ENCODE data around the gene RNF167. TPM values are rescaled to one million over a fixed set of nuclear protein-coding genes. Genes with fewer than 3 reads are reported as not detected.
A peak's percentile ranks its signal among the peaks of the same experiment; 100 is the strongest.

Gene RNF167
- total RNA-seq, 2 donors from 2014 or later, result 76.2 to 95.6 TPM

DNA sequence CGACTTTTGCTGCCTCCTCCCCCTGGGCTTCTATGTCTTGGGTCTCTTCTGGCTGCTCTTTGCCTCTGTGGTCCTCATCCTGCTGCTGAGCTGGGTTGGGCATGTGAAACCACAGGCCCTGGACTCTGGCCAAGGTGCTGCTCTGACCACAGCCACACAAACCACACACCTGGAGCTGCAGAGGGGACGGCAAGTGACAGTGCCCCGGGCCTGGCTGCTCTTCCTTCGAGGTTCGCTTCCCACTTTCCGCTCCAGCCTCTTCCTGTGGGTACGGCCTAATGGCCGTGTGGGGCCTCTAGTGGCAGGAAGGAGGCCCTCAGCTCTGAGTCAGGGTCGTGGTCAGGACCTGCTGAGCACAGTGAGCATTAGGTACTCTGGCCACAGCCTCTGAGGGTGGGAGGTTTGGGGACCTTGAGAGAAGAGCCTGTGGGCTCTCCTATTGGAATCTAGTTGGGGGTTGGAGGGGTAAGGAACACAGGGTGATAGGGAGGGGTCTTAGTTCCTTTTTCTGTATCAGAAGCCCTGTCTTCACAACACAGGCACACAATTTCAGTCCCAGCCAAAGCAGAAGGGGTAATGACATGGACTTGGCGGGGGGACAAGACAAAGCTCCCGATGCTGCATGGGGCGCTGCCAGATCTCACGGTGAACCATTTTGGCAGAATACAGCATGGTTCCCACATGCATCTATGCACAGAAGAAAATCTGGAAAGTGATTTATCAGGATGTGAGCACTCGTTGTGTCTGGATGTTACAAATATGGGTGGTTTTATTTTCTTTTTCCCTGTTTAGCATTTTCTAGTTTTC is 5.7 kb upstream of the RNF167 start:
- intact Hi-C loops (cut with DNase I), result no loop called here

DNA sequence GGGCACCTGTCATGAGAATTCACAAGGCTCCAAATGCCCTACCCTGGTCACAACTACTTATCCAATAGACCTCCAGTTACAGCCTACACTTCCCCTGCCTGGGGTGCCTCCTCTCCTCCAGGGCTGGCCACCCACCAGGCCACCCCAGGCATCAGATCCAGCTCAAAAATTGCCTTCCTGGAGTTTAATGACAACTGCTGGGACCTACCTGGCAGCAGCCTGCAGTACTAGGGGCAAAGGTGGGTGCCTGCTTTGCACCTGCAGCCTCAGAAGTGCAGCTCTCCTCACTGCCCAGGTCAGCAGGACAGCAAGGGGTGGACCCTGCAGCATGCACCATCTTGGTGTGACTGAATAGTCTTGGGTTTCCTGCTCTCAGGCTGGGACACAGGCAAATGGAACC is 4.4 kb upstream of the RNF167 start:
- DNase-seq, result no peak
- ATAC-seq, result no peak
- intact Hi-C loops (cut with DNase I), result no loop called here

More for the DNA sequence above, 5.7 kb upstream of the RNF167 start:
- ATAC-seq (peak; percentile 38 to 55), DNase-seq (no peak)

DNA sequence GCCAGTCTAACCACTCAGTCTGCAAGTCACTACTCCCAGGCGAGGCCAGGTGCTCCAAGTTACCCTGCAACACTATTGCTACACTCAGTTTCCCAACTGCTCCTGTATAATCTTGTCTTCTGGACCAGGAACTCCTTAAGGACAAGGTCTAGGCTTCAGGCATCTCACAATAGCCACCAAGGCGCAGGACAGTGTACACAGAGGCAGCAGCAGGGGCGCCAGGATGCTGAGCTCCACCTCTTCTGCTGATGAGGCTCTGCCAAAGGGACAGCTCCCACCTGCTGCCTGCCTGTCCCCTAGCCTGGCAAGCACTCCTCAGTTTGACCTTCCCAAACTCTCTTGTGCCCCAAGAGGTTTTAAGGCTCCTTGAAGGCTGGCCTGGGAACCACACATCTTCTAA is 3.6 kb upstream of the RNF167 start:
- no peak for ATAC-seq
- DNase-seq, result no peak
- intact Hi-C loops (cut with DNase I), result no loop called here

DNA sequence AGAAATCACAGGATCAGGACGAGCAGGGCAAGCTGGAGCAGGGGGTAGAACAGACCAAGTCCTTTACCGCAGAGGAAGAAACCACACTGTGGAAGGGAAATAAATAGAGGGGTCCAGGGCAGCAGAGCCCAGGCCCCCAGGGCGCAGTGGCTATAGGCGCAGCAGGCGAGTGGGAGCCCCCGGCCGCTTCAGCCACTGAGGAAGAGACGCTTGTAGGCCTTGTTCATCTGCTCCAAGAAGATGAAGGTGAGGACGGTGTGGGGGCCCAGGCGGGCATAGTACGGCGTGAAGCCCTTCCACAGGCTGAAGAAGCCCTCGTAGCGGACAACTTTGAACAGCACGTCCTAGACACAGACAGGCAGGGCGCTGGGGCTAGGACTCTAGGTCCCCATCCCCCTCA is 2.5 kb upstream of the RNF167 start:
- intact Hi-C loops (cut with DNase I), result no loop called here
- DNase-seq, result no peak
- no peak for ATAC-seq

DNA sequence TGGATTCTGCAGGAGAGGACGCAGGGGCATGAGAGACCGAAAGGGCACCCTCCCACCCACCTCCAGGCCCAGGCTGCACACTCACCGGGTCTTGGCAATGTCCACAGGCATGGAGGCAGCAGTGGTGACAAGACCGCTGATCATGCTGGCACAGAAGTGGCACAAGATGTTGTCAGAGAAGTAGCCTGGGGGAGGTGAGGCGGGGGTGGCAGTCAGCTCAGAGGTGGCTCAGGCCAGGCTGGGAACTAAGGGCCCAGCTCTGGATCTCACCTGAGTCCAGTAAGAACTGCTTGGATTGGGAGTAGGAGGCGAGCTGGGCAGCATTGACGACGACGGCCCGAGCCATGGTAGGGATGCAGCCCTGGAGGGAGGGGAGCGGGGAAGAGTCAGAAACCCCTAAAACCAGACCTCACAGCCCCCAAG is 2.0 kb upstream of the RNF167 start:
- DNase-seq (no peak), ATAC-seq (no peak)
- intact Hi-C loops (cut with DNase I), result no loop called here

DNA sequence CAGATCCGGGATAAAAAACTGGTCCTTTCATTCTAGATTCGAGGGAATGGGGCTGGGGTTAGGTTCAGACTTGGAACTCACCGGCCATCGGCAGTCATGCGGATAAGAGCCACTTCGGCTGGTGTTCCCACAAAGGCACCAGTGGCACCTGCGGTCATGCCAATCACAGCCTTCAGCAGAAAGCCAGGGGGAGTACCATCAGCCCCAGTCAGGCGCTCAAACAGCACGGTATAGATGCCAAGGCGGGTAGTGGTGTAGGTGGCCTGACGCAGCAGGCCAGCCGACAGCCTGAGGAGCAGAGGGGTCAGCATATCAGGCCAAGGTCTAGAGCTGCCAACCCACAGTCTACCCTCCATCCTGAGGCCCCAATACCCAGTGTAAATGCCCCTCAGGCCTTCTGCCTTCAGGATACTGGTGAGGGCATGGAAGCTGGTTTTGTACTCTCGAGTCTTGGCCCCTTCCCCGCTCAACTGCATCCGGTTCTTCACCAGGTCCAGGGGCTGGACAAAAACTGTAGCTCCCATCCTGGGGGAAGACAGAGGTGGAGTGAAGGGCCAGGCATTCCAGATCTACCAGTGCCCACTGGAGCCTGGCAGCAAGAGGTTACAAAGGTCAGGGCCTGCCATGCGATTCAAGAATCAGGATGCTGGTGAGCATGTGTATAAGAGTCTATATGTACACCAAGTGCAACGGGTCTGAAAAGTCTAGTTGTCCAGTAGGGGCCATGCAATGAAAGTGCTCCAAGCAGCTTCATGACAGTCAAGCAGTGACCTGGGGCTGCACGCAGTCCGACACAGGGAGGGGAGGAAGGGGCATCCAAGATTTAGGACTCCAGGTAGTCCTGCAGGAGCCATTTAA is 1.2 kb upstream of the RNF167 start:
- ATAC-seq (no peak), DNase-seq (no peak)
- intact Hi-C loops (cut with DNase I), result no loop called here

DNA sequence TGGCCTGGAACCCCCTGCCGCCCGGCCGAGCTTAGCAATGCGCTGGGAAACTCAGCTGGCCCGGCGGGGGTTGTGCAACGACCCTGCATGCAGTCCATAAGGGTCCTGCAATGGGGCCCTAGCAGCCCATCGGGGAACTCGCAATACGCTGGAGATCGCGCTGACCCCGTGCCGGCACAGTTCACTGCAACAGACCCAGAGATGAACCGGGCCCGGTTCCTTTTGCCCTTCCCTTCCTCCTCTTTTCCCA is 597 bp upstream of the RNF167 start:
- intact Hi-C loops (cut with DNase I), result no loop called here
- DNase-seq (peak; percentile 53), ATAC-seq (no peak)

DNA sequence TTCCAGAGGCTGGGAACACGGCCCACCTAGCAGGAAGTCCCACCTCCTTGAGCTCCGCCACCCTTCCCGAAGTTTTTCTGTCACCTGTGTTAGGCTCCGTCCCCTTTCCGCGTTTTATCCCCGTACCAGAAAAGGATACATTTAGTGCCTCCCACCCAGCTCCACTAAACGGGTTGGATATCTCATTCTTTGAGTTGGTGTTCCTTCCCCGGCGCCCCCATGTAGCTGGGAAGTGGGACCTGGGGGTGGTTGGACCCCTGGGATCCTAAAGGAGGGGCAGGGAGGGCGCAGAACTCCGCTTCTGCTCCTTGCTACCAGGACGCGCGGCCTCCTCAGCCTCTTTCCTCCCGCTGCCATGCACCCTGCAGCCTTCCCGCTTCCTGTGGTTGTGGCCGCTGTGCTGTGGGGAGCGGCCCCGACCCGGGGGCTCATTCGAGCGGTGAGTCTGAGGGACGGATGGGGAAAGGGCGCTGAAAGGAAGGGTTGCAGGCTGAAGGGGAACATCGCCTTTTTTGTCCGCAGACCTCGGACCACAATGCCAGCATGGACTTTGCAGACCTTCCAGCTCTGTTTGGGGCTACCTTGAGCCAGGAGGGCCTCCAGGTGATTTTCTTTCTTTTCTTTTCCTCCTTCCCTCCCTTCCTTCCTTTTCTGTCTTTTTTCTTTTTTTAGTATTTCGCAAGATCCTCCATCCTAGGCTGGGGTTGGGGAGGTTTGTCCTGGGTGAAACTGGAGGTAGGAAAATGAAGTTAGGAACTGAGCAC is 669 bp downstream of the RNF167 start:
- ATAC-seq, result peak; percentile 69 to 70
- intact Hi-C loops (cut with DNase I), result no loop called here

DNA sequence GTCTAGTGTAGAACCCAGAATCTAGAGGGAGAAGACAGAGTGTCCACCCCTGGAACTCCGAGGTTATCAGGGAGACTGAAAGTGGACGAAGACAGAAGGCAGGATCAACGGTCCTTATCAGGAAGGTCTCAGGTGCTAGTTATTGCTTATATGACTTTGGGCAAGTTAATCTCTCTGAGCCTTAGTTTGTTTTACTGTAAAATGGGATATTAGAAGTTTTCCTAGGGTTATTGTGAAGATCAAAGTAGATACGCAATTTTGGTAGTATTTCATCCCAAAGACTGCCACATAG is 1.2 kb downstream of the RNF167 start:
- intact Hi-C loops (cut with DNase I), result no loop called here
- no peak for DNase-seq
- no peak for ATAC-seq

More for the DNA sequence above, 669 bp downstream of the RNF167 start:
- peak; percentile 85 for DNase-seq

DNA sequence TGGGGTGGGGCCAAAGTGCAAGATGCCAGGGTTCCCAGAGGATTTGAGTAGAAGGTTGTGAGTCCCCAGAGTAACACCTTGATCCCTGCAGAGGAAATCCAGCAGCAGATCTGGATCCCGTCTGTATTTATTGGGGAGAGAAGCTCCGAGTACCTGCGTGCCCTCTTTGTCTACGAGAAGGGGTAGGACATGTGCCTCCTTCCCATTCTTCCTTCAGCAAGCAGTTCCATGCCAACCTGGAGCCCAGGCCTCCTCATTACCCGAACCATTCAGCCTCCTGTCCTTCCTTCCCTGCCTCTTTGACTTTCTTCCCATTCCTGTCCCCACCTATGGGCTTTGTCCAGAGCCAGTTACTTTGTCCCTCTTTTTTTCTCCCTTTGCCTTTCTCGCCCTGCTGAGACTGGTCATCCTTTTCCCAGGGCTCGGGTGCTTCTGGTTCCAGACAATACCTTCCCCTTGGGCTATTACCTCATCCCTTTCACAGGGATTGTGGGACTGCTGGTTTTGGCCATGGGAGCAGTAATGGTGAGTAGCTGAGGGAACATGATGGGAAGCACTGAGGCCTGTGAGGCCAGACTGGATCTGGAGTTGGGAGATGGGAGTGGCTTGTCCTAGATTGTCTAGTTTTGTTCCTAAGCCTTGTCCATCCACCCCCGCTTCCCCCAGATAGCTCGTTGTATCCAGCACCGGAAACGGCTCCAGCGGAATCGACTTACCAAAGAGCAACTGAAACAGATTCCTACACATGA is 2.9 kb downstream of the RNF167 start:
- intact Hi-C loops (cut with DNase I), result no loop called here
- no peak for DNase-seq
- ATAC-seq, result no peak

DNA sequence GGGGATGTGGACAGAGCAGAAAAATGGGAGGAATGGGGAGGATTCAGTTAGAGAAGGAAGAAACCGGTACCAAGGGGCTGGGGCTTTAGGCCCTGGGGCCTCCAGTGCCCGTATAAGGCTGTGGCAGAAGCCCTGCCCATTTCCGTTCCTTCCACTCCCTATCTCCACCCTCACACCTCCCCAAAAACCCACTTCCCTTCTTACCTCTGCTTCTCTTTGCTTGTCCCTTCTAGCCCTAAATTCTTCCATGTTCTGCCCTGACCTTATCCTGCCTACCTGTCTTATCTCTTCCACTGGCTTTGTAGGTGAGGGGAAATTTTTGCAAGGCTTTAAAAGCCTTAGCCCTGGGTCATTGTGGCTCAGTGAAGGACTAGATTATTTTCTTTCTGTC is 4.1 kb downstream of the RNF167 start:
- intact Hi-C loops (cut with DNase I), result no loop called here
- DNase-seq, result no peak

DNA sequence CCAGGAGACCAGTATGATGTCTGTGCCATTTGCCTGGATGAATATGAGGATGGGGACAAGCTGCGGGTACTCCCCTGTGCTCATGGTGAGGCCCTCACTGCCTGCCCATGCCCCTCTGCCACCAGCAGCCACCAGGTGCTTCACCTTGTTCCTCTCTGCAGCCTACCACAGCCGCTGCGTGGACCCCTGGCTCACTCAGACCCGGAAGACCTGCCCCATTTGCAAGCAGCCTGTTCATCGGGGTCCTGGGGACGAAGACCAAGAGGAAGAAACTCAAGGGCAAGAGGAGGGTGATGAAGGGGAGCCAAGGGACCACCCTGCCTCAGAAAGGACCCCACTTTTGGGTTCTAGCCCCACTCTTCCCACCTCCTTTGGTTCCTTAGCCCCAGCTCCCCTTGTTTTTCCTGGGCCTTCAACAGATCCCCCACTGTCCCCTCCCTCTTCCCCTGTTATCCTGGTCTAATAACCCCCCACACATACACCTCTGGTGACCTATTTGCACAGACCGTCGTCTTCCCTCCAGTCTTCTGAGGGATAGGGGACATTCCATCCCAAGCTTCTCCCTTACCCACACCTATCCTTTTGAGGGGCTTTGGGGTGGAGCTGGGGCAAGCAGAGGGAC is 4.6 kb downstream of the RNF167 start:
- no peak for ATAC-seq
- intact Hi-C loops (cut with DNase I), result no loop called here
- no peak for DNase-seq

More for the DNA sequence above, 4.1 kb downstream of the RNF167 start:
- no peak for ATAC-seq

DNA sequence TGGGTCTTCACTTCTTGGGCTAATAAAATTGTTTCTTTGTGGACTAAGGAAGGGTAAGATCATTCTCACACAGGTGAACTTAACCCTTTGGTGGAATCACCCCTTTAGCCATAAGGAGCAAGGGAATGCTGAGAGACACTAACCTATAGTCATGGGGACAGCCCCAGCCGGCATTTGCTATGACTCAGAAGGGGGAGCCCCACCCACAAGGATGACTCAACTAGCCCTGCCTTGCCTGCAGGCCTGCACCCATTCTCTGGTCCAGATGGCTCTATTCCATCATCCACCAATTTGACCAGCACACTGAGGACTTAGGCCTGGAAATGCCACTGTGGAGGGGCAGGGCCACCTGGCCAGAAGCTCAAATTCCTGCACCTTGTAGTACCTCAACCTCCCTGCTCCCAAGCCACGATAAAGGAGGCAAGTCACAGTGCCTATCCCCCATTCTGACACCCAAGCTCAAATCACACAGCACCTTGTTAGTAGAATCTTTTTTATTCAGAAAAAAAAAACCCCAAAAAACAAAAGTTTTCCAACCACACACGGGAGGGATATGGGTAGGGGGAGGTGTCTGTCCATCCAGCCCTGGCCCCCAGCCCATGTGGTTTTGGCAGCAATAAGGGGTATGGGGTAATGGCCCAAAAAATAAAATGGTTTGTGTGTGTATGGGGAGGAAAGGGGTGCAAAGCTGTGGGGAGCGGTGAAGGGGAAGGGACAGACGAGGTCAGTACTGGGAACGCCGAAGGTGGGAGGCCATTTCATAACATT is 5.3 kb downstream of the RNF167 start:
- intact Hi-C loops (cut with DNase I), result no loop called here
- ATAC-seq (peak in 1 of 2 donors; percentile 37), DNase-seq (peak; percentile 85)

DNA sequence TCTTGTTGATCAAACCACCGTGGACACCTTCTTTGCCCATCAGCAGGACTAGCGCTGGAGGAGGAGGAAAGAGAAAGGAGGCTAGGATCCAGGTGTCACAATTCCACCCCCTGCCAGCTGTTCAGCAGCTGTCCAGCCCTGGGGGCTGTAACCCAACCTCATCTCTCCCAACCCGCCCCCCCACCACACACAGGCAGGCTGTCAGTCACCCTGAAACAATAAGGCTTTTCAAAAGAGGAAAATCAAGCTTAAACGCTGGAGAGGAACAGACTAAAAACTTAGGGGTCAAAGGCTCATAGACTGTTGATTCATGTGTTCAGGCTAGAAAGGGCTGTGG is 5.8 kb downstream of the RNF167 start:
- DNase-seq (no peak), ATAC-seq (no peak)
- intact Hi-C loops (cut with DNase I), result no loop called here

DNA sequence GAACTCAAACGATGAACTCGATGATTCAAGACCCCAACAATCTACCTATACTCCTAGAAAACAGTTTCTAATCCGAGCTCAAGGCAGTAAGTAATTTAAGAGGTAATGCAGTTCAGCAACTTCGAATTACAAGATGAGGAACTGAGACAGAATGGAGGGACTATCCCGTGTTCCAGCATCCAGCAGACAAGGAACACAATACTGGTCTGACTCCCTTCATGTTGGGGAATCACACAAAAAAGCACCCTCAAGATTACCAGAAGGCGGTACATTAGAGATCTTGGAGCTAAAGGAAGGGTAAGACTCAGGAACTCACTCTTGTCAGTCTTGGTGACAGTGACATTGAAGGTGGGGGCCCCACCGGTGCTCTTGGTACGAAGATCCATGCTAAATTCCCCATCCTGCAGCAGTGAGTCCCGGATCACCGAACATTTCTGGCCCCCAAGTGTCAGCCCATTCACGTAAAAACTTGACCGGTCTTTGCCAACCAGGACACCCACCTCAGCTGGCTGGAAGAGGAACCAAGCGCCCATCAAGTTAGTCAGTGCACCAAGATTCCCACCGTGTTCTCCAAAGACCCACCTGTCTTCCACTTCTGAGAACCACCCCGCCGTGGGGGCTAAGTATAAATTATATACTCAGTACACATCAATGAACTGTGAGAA is 6.4 kb downstream of the RNF167 start:
- no peak for DNase-seq
- intact Hi-C loops (cut with DNase I), result no loop called here

DNA sequence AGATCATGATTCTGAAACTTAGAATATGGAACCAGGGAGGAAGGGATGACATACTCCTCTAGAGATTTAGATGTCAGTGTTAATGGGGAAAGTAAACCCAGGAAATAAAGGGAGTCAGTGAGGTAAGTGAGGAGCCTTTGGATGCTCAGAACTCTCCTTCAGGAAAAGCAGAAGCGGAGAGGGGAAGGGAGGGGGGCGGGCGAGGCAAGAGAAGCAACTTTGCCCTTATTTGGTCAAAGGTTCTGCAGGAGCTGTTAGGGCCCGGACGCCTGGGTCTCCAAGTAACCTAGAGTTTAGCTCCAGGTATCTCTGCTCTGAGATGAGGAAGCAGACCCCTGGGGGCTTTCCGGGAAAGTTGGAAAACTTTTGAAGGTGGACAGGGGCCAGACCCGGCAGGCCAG is 6.9 kb downstream of the RNF167 start:
- intact Hi-C loops (cut with DNase I), result no loop called here
- no peak for ATAC-seq
- no peak for DNase-seq

More for the DNA sequence above, 6.4 kb downstream of the RNF167 start:
- ATAC-seq, result no peak

DNA sequence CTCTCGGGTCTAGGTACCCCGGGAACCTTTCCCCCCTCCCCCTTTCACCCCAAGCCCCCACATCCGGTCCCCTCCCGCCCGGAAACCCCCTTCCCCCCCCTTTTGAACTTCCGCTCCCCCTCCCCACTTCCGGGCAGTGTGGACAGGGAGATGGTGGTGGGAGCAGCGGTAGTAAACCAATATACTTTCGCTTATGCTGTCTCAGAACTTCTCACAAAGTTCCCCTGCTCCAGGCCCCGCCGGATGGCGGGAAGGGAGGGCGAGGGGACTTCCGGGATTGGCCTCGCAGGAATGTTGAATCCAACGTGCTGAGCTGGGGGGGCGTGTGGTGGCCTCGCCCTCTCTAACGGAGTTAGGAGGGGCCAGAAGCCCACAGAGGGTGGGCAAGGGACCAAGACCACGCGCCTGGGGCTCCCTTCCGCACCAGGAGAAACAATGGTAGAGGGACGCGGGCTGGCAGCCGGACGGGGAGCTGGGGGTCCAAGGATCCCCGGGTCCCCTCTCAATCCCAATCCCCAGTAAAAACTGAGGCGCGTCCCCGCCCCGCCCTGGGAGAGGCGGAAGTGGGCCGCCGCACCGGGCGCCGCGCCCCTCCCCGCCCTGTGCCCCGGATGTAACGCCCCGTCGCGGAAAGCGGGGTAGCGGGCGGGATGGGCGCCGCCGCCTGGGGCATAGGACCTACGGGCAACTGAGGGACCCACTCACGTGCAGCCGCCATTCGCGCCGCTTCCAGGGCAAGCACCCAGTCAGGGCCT is 7.5 kb downstream of the RNF167 start:
- ATAC-seq (peak; percentile 35 to 39), DNase-seq (peak; percentile 68)
- intact Hi-C loops (cut with DNase I), result no loop called here

Data from left cardiac atrium (tissue), 4 donors.